Ecto neural progenitor cell (in vitro differentiated cells): ENCODE results near the gene SPRR5.

Source experiments
- DNase-seq: peaks from one replicate; pipeline ENCODE4 v3.0.0-alpha.2; 2018; ENCODE audit warnings: low spot score

SPRR5 gene, protein sequence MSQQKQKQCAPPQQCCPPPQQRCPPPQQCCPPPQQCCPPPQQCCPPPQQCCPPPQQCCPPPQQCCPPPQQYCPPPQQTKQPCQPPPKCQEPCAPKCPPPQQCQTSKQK

DNA sequence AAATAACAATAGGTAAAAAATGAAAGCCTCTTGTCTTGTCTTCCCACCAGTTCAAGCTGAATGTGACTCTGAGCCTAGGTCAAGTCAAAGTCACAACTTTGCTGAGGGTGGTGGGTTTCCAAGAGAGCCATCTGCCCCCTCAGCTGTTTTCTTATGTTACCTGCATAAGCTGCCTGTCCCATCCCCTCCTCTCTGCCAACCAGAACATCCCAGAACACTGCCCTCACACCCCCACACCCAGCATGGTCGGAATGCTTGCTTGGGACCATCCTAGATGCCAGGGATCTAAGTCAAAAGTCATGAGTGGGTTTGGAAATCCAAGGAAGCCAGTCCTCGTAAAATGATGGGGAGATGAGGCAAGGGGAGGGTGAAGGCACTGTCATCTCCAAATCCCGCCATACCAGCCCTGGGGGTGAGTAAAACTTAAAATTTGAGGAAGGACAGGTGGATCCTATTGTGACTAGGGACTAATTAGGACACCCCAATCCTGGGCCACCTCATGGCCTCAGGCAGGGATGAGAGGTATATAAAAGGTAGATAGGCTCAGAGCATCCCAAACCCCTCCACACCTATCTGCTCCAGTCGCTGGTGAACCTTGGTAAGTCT is at the start of gene SPRR5:
SPRR5 (plus strand) TSS at position 556 of the 606 bp plus-strand sequence. CDS start 1,349 bp downstream, outside the sequence.
- no peak for DNase-seq

DNA sequence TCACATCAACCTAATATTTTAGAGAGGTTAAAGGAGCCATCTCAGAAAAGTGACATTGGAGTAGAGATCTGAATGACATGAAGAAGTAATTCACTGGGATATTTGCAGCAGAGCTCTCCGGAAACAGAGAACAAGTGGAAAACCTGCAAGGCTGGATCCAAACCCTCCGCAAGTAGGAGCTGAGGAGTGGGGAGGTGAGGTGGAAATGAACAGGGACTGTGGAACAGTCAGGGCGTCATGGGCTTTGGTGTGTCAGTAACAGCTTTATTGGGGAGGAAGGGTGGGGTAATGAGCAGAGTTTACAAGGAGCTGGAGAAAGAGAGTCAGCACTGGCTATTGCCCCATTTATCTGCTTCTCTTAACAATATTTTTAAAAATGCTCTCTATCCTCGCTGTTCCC is 48.0 kb upstream of the SPRR5 start:
- no peak for DNase-seq

DNA sequence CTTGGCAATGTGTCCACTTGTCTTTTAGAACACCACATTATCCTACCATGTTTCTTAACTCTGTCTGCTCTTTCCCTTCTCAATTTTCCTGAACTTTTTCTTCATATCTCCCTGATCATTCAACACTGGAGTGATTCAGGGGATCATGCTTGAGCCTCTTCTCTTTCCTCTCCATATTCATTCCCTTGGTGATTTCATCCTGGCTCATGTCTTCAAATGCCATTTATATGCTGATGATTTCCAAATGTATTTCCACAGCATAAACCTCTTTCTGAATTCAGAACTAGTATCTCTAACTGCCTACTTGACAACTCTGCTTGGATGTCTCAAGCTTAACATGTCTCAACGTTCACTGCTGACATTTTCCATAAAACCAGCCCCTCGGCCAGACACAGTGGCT is 47.1 kb upstream of the SPRR5 start:
- no peak for DNase-seq

DNA sequence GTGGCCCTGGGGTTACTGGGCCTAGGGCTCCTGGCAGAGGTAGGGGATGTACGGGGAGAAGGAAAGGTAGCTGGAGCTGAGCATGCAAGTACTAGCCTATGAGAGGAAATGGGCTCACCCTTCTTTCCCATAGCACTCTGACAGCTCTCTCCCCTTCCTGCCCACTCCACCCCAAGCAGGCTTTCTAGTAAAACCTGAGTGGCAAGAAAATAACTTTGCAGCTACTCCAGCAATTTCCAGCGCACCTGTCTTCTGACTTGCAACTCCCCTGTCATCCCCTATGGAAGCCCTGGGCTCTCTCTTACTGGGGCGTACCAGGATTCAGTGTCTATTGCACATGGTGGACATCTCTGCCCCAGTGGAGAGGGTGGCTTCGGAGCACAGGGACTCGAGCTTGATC is 45.4 kb upstream of the SPRR5 start:
- DNase-seq = no peak

DNA sequence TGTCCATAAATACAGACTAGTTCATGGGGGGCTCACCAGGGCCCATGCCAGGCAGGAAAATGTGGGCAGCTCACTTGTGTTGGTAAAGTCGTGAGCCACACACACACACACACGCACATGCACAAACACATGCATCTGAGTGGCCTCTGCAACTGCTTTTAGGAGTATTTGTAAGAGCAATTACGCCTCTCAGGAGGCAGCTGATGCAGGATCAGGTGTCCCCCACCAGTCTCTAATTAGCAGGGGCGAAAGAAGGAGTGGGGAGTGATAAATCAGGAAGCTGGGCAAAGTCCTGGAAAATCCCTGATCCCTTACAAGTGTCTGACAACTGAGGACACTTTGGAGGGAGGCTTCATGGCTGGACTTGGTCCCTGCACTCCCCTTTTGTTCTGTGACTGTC is 44.4 kb upstream of the SPRR5 start:
- DNase-seq = no peak

DNA sequence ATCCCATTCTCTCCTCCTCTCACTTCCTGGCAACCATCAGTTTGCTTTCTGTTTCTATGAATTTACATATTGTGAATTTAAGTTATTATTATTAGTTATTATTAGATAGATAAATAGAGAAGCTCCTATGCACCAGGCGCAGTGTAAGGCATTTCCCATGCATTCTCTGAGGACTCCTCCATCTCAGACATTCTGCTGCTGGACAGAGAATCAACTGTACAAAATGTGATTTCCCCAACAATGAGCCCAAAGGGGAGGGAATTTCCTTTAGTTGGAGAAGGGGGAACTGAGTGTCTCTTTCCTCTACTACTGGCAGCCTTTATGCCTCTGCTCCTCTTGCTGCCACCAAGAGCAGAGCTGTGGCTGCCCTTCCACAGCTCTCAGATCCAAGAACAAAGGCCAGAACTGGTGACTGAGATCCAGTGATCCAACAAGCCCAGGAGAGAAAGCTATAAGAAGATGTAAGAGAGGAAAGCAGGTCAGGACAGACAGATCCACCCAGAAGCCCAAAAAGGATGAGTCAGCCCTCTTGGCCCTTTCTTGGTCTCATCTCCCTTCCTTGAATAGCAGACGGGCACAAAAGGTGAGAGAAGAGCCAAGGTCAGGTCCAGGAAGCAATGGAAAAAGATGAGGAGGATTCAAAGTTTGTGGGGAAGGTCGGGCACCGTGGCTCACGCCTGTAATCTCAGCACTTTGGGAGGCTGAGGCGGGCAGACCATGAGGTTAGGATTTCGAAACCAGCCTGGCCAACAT is 42.1 kb upstream of the SPRR5 start:
- no peak for DNase-seq

DNA sequence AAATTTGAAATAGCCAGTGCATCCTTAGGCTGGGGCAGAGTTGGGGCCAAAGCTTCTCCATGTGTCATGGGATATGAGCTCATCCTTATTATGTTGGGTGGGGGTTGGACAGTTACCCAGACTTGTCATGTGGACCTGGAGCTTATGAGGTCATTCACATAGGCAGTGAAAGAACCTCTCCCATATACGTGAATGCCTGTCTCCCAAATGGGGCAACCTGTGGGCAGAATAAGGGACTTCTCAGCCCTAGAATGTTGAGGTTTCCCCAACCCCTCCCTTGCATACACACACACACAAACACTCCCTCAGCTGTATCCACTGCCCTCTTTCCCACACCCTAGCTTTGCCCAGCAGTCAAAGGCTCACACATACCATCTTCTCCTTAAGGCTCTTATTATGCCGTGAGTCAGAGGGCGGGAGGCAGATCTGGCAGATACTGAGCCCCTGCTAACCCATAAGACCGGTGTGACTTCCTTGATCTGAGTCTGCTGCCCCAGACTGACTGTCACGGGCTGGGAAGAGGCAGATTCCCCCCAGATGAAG is 40.9 kb upstream of the SPRR5 start:
- DNase-seq = no peak

DNA sequence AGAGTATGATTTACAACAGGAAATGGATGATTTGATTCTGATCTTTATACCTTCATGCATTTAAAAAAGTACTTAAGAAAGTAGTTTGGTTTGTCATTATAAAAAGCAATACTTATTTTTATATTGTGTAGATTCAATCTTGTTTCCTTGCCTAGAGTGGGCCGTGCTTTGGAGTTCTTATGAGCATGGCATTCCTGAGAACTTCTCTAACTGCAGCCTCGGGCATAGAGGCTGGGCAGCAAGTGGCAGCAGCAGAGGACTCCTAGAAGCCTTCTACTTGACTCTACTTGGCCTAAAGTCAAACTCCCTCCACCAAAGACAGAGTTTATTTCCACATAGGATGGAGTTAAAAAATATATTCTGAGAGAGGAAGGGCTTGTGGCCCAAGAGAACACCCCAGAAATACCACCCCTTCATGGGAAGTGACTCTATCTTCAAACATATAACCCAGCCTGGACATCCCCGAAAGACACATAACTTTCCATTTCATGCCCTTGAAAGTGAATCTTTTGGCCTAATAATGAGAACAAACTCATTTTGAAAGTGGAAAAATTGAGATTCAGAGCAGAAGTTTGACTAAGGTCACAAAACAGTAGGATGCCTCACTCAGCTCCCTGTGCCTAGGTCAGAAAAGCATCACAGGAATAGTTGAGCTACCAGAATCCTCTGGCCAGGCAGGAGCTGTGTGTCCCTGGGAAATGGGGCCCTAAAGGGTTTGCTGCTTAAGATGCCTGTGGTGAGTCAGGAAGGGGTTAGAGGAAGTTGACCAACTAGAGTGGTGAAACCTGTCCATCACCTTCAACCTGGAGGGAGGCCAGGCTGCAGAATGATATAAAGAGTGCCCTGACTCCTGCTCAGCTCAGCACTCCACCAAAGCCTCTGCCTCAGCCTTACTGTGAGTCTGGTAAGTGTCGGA is 39.1 kb upstream of the SPRR5 start, which contains the start of gene IVL:
IVL (plus strand) TSS at position 861 of the 916 bp plus-strand sequence. CDS start 1,252 bp downstream, outside the sequence.
- DNase-seq = no peak

DNA sequence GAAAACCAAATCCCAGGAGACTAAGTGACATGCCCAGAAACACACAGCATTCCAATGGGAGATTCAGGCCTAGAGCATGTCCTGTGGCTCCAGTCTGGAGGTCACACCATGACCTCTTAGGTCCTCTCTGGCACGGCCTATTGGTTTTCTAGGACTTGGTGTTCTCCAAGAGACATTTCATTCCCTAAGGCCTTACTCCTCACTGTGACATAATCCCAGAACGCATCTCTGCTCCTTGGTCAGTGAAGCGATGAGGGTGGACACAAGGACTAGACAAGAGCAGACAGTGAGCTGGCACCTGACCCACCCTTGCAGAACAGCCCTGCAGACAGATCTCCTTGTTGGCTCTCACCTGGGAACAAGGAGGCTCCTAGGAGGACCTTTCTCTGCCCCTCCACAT is 37.8 kb upstream of the SPRR5 start:
- no peak for DNase-seq

DNA sequence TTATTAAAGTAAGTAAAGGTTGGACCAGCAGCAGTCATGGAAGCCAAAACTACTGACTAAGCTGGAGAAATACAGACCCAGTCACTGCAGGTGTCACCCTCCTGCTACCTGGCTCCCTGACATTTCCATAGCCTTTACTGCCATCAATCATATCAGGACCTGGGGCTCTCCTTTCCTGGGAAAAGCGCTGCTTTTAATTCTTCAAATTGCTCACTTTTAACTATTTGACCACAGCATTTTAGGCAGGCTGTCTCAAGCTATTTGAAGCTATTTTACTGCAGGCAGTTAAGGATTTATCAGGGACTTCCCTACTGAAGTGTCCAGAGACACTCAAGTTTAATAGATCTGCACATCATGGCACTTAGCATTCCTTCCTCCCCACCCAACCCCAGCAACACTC is 34.5 kb upstream of the SPRR5 start:
- no peak for DNase-seq

DNA sequence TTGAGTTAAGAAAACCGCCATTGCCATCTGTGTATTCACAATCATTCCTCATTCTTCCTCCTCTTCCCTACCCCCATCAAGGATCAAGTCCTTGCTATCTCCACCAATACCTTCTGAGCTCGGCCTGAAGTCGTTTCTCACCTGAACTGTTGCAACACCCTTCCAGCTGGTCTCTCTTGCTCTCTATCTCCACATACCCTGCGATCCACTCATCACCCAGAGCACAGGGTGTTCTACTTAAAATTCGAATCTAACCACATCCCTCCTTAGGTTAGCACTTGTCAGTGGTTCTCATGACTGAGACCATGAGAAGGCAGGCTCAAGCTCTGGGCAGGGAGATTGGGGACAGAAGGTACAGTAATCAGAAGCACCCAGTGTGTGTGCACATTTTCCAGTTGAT is 34.1 kb upstream of the SPRR5 start:
- DNase-seq = no peak

DNA sequence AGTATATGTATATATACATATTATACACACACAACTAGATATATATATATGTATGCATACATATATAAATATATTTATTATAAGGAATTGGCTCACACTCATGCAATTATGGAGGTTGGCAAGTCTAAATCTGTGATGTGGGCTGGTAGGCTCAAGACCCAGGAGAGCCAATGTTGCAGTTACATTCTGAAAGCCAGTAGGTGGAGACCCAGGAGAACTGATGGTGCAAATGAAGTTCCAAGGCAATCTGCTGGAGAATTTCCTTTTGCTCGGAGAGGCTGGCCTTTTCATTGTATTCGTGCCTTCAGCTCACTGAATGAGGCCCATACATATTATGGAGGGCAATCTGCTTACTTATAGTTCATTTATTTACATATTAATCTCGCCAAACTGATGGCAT is 29.2 kb upstream of the SPRR5 start:
- no peak for DNase-seq

DNA sequence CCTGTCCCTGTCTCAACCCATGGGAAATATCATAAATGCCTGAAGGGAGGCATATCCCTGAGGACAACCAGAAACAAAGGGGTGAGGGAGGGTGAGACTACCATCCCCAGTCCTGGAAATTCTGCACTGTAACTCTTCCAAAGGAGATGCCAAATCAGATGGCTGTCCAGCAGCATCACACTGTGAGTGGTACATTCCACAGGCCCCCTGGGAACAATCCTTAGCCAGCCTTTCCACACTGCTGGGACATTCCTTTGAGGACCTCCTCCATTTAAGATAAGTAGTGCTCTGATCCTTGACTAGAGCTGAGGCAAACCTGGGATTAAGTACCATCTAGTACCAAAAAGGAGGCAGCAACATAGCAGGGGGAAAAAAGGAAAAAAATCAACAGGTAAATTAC is 27.9 kb upstream of the SPRR5 start:
- DNase-seq = no peak

DNA sequence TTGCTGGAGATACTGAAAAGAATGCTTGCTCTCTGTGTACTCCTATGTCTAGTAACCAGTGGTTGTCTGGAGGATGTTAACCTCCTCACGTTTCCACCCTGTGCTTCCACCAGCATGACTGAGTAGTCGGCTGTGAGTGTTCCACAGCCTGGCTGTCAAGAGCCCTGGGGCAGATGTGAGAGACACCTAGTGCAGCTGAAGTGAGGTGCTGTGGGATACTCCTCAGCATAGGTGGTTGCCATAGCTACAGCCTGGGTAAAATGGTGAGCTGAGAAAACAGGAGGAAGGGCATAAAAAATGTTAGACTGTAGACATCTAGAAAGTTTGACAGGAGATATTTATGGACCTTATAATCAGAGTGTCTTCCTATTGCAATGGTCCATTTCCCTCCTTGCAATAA is 22.8 kb upstream of the SPRR5 start:
- no peak for DNase-seq

DNA sequence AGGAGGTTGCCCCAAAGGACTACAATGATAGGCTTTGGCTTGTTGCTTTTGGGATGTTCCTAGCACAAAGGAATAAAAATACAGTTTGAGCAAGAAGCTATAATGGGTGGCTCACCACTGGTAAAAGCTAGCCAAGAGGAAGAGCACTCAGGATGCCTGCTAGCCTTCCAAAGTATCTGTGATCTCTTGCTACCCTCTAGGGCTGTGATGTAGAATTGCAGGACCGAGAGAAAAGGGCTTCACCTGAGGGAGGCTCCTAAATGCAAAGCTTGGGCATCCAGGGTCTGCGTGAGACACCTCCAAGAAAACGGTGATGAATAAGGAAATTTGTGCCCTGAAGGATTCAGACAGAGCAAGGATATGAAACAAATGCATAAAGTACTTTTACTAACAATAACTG is 20.9 kb upstream of the SPRR5 start:
- DNase-seq = no peak

DNA sequence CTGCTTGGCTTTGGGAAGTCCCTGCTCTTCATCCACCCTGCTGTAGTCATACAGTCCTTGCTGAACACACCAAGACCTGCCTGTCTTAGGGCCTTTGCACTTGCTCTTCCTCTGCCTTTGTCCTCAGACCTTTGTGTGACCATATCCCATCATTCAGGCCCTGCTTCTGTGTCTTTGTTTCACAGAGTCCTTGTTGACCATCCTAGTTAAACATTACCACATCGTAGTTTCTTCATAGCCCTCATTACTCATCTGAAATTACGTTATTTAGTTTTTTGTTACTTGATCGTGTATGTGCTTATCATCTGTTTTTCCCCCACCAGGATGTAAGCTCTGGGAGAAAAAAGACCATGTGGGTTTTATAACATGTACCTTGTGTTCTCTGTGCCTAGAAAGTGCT is 18.3 kb upstream of the SPRR5 start:
- no peak for DNase-seq

DNA sequence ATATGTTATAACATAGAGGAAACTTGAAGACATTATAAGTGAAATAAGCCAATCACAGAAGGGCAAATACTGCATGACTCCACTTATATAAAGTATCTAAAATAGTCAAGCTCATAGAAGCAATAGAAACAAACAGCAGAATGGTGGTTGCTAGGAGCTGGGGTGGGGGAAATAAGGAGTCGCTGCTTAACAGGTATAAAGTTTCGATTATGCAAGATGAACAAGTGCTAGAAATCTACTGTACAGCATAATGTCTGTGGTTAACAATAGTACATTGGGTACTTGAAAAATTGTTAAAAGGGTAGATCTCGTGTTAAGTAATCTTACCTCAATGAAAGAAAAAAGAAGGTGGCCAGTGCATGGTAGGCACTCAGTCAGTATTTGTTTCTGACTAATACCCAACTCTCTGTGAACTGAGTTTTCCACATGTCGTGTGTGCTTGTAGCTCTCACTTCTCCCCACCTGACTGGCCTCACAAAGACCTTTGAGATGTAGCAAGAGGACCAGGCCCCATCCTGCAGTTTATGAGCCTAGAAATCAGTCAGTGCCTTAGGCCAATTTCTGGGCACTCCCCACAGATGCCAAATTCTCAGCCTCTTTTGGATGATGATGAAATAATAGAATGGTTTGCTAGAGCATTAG is 14.7 kb upstream of the SPRR5 start:
- no peak for DNase-seq

DNA sequence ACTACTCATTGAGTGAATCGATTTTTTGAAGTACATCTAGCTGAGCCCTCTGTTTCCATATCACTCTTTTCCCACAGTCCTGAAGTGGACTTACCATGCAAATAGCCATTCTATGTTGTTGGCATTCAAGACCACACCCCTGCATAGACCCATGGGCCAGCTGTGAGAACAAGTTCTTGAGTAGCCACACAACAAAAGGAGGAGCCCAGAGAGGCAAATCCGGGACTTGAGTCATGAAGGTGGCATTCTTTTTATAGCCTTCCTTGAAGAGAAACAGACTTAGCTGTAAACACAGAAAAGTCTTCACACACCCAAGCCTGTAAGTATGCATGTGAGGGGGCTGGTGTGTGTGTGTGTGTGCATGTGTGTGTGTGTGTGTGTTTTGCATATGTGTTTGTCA is 13.8 kb upstream of the SPRR5 start:
- no peak for DNase-seq

DNA sequence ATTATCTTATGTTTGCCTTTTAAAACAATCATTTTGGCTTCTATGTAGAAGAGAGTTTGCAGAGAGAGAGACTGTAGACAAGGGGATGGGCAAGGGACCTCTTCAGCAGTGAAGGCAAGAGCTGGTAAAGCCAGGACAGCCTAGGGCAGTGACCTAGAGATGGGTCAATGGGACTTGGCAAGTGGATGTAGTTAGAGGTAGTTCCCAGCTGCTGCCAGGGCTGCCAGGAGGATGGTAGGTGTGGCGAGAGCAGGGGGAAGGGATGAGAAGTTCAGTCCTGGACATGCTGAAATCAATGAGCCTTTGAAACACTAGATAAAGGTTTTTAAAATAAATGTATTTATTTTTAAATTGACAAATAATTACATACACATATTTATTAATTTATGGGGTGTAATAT is 6.4 kb upstream of the SPRR5 start:
- no peak for DNase-seq

DNA sequence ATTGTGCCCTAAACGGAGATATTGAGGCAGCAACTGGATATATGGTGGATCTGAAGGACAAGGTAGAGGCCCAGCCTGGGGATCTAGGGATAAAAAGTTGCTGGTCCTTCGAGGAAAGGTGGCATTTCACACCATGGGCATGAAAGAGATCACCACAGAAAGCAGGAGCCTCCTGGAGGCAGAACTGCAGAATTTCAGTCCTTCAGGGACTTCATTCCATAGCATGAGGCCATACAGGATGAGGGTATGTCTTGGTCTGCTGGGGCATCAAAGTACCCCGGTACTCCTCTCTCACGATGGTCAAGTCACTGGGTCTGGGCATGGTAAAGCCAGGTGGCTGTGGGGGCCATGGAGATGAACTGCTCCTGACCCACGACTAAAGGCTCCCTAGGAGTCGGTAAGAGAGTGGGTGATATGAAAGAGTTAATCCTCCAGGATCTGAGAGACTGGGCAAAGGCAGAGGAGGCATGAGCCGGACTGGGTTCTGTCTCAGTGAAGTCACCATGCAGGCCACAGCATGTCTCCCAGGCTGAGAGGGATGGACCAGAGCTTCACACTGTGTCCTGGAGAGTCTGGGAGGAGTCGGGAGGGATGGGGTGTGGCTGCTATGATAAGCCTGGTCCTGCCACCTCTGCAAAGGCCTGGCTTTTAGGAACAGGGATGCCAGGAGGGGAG is 5.8 kb upstream of the SPRR5 start:
- no peak for DNase-seq

DNA sequence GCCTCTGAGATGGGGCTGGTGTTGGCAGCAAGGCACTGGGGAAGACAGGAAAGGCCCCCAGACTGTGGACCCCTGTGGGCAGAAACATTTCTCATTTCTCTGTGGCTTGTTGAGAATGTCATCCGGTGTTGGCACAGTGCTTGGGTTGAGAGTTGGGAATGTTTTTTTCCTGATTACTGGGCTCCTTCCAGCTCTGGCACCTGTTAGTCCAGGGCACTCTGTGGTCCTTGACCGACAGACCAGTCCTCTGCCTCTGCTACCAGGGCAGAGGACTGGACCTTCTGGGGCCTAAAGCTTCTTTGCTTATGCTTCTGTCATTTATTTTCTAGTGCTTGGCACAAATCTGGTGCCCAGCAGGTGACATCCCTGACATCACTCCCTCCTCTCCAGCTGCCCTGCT is 4.8 kb upstream of the SPRR5 start:
- no peak for DNase-seq
